BE2C (cell line): ENCODE data around the gene FEM1C.
"Not testable (repeated sequence)": the region's sequence is repeated elsewhere in the genome, so short reads cannot be mapped to it uniquely, and the experiment has no call there.

Experiments
- DNase-seq: peaks from one replicate; pipeline ENCODE4 v3.0.0-alpha.2; 2020
- H3K27me3 ChIP-seq: fragments of 250-450 bp; sonication (Bioruptor Pico); 2 replicates; pipeline ENCODE4 v1.5.1; 2020; ENCODE audit warnings: mild to moderate bottlenecking
- H3K36me3 ChIP-seq: fragments of 250-450 bp; sonication (Bioruptor Pico); 2 replicates; pipeline ENCODE4 v1.5.1; 2020; ENCODE audit warnings: mild to moderate bottlenecking
- H3K4me1 ChIP-seq: fragments of 250-450 bp; sonication (Bioruptor Pico); 2 replicates; pipeline ENCODE4 v1.5.1; 2020
- H3K4me3 ChIP-seq: 2 replicates; pipeline ENCODE4 v1.5.1; 2011; ENCODE audit warnings: low read depth, low read length
- H3K9me3 ChIP-seq: fragments of 250-450 bp; sonication (Bioruptor Pico); 2 replicates; pipeline ENCODE4 v1.5.1; 2020
- CTCF ChIP-seq: IDR thresholded peaks from 2 replicates; pipeline ENCODE4 v1.5.1; 2012; ENCODE audit warnings: mild to moderate bottlenecking, low read depth, low read length

The FEM1C gene

GRCh38 chr5:115487168-115487567 is 57.4 kb downstream of the FEM1C start:
- DNase-seq = no peak
- no peaks in the 10 kb centered on the region for H3K36me3 ChIP-seq
- TF ChIP-seq CTCF = no peak

GRCh38 chr5:115486728-115487127 is 57.8 kb downstream of the FEM1C start:
- Histone ChIP-seq H3K4me3 (no peak overlapping the region), H3K4me1 (no peaks in the 10 kb centered on the region), H3K27me3 (no peaks in the 10 kb centered on the region), H3K9me3 (no peaks in the 10 kb centered on the region), H3K36me3 (no peaks in the 10 kb centered on the region)
- no peak for DNase-seq
- TF ChIP-seq CTCF = no peak

More at GRCh38 chr5:115487168-115487567, 57.4 kb downstream of the FEM1C start:
- H3K4me1 ChIP-seq = no peaks in the 10 kb centered on the region
- H3K9me3 ChIP-seq = no peaks in the 10 kb centered on the region
- no peaks in the 10 kb centered on the region for H3K27me3 ChIP-seq
- H3K4me3 ChIP-seq = no peak overlapping the region

GRCh38 chr5:115484368-115484767 is 60.2 kb downstream of the FEM1C start:
- no peak for TF ChIP-seq CTCF
- H3K36me3 ChIP-seq = no peaks in the 10 kb centered on the region
- no peaks in the 10 kb centered on the region for H3K9me3 ChIP-seq
- H3K4me1 ChIP-seq = no peaks in the 10 kb centered on the region
- no peak for DNase-seq
- H3K27me3 ChIP-seq = no peaks in the 10 kb centered on the region
- no peak overlapping the region for H3K4me3 ChIP-seq

- no peak for DNase-seq
- H3K4me3 ChIP-seq = no peak overlapping the region
- TF ChIP-seq CTCF = no peak
- H3K9me3 ChIP-seq = no peaks in the 10 kb centered on the region
- no peaks in the 10 kb centered on the region for H3K27me3 ChIP-seq
- no peaks in the 10 kb centered on the region for H3K4me1 ChIP-seq
- H3K36me3 ChIP-seq = no peaks in the 10 kb centered on the region
These were observed 63.7 kb downstream of the FEM1C start for GRCh38 chr5:115480900-115481299.

GRCh38 chr5:115480271-115480670 is 64.3 kb downstream of the FEM1C start:
- no peak overlapping the region for H3K4me3 ChIP-seq
- no peaks in the 10 kb centered on the region for H3K27me3 ChIP-seq
- H3K9me3 ChIP-seq = no peaks in the 10 kb centered on the region
- DNase-seq = no peak
- H3K36me3 ChIP-seq = no peaks in the 10 kb centered on the region
- TF ChIP-seq CTCF = no peak
- no peaks in the 10 kb centered on the region for H3K4me1 ChIP-seq

- DNase-seq, H3K36me3 ChIP-seq, H3K4me3 ChIP-seq, H3K9me3 ChIP-seq, H3K4me1 ChIP-seq, H3K27me3 ChIP-seq: not testable (repeated sequence)
These were observed 65.3 kb downstream of the FEM1C start for GRCh38 chr5:115479166-115479873.
